ENCODE data around the gene LRP1. TPM values are rescaled to one million over a fixed set of nuclear protein-coding genes. Genes with fewer than 3 reads are reported as not detected.
A peak's percentile ranks its signal among the peaks of the same experiment; 100 is the strongest.

LRP1 gene
- total RNA-seq, 2 donors from 2014 or later: 117 to 119 TPM

DNA sequence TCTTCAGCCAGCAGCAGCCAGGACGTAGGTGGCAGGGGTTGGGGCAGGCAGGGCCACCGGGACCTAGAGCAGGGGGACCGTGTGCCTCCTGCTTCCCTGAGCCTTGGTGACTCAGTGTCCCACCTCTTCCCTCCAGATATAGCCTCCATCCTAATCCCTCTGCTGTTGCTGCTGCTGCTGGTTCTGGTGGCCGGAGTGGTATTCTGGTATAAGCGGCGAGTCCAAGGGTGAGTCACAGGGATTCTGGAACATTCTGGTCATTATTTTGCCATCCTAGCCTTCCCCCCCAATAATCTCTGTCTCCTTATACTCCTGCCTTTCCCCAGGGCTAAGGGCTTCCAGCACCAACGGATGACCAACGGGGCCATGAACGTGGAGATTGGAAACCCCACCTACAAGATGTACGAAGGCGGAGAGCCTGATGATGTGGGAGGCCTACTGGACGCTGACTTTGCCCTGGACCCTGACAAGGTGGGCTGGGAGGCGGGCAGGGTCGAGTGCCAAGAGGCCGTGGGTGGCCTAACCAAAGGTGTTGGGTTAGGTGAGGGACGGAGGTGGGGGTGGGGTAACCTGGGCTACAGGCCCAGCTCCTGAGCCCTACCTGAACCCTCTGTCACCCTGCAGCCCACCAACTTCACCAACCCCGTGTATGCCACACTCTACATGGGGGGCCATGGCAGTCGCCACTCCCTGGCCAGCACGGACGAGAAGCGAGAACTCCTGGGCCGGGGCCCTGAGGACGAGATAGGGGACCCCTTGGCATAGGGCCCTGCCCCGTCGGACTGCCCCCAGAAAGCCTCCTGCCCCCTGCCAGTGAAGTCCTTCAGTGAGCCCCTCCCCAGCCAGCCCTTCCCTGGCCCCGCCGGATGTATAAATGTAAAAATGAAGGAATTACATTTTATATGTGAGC is 83.8 kb downstream of the LRP1 start:
- DNase-seq (no peak), ATAC-seq (no peak)
- intact Hi-C loops (cut with DNase I, micrococcal nuclease): no loop called here

- intact Hi-C loops (cut with DNase I, micrococcal nuclease): no loop called here
- no peak for ATAC-seq
- DNase-seq: no peak
These were observed 84.4 kb downstream of the LRP1 start for GRCh38 chr12:57212701-57213057.

GRCh38 chr12:57213058-57213715 is 84.9 kb downstream of the LRP1 start:
- ATAC-seq (peak; percentile 81), DNase-seq (peak; percentile 82 to 87)
- intact Hi-C loops (cut with DNase I, micrococcal nuclease): no loop called here

DNA sequence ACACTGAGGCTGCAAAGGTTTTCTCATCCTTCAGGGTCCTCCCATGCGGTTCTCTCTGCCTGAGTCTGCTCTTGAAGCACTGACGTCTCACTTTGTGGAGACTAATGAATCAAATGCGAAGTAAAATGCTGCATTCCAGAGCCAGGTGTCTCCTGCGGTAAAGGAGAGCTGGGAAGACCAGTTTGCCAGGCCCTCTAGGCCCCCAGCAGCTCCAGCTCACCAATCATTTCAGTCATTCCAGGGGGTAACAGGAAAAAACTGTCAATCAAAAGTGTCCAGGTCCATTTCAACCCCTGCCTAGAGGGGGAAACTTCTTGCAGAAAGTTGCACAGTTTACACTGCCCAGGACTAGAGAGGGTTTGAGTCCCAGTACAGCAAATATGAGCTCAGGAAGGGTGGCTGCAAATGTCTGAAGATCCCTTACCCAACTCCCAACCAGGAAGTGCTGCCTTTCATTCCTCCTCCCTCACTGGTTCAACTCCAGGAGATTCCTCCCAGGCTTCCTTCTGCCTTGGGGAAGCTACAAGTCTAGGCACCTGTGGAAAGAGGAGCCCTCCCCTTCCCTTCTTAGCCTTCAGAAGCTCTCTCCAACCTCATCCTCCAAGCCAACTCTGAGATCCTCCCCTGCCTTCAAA is 85.6 kb downstream of the LRP1 start:
- no peak for DNase-seq
- ATAC-seq: peak; percentile 16
- intact Hi-C loops (cut with DNase I, micrococcal nuclease): no loop called here

DNA sequence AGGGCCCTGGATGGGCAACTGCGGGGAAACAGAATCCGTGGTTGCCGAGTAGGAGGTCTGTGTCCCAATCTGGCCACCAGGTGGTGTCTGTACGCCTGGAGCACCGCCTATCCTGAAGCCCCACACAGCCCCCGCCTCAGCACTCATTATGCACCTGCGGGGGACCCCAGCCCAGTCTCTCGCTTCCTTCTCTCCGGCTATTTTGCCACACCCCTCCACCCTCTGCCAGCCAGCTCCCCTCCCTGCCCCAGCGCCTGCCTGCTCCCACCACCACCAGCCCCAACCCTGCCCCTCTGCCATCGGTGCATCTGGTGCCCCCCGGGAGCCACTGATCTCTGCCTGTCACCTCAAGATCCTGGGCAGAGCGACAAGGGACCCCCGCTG is 86.1 kb downstream of the LRP1 start:
- ATAC-seq (peak; percentile 61), DNase-seq (peak; percentile 57 to 73)
- intact Hi-C loops (cut with DNase I, micrococcal nuclease): no loop called here

GRCh38 chr12:57215065-57215464 is 86.8 kb downstream of the LRP1 start:
- ATAC-seq: no peak
- DNase-seq: no peak
- intact Hi-C loops (cut with DNase I, micrococcal nuclease): no loop called here

DNA sequence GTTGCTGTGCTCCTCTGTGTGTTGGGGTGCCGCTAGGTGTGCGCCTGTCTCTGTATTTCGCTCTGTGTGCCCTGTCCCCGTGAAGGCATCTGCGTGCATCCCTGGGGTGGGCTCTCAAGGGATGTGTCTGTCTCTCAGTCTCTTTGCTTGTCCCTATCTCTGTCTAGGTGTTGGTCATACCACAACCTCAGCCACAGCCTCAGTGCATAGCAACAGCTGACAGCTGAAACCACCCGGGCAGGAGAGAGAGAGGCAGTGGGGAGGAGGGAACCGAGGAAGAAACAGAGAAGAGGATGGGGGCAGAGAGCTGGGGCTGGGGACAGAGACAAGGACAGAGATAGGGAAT is 87.4 kb downstream of the LRP1 start:
- no peak for ATAC-seq
- no peak for DNase-seq
- intact Hi-C loops (cut with DNase I, micrococcal nuclease): no loop called here

DNA sequence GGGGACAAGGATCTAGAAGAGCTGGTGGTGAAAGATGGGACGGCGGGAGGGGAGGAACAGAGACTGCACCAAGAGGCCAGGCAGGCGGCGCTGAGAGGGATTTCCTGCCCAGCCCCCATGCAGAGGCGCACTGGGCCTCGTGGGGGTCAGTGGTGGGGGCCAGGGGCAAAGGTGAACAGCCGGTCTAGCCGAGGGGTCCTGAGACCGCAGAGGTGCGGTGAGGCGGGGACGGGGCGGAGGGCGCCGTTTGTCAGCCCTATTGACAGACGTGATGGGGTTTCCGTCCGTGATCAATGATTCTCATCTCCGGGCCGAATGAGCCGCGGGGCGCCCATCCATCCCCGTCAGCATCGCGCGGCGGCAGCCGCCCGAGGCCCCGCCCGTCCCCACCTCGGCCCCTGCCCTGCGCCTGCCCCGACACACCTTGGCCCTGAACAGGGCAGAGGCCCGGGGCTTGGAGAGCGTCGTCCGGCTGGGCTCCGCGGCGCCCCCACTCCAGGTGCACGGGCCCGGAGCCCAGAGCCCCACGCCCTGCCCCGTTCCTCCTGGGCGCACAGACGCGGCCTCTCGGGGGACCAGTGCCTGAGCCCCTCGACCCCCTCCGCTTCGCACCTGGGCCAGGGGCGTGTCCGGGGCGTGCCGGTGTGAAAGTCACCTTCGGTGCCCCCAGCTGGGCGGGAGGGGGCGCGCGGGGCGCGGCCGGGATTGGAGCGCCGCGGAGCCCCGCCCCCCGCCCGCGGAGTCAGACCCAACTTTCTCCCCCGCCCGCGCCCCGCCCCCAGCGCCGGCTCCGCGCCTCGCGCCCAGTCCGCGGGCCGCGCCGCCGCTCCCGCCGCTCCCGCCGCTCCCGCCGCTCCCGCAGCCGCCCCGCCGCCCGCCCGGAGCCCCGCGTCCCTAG is 88.0 kb downstream of the LRP1 start, which contains the start of gene NXPH4:
NXPH4 (plus strand) TSS at position 781 of the 898 bp plus-strand sequence. CDS start 176 bp downstream, outside the sequence.
- ATAC-seq (peak; percentile 10), DNase-seq (peak in 1 of 2 donors; percentile 63)
- intact Hi-C loops (cut with DNase I, micrococcal nuclease): no loop called here

DNA sequence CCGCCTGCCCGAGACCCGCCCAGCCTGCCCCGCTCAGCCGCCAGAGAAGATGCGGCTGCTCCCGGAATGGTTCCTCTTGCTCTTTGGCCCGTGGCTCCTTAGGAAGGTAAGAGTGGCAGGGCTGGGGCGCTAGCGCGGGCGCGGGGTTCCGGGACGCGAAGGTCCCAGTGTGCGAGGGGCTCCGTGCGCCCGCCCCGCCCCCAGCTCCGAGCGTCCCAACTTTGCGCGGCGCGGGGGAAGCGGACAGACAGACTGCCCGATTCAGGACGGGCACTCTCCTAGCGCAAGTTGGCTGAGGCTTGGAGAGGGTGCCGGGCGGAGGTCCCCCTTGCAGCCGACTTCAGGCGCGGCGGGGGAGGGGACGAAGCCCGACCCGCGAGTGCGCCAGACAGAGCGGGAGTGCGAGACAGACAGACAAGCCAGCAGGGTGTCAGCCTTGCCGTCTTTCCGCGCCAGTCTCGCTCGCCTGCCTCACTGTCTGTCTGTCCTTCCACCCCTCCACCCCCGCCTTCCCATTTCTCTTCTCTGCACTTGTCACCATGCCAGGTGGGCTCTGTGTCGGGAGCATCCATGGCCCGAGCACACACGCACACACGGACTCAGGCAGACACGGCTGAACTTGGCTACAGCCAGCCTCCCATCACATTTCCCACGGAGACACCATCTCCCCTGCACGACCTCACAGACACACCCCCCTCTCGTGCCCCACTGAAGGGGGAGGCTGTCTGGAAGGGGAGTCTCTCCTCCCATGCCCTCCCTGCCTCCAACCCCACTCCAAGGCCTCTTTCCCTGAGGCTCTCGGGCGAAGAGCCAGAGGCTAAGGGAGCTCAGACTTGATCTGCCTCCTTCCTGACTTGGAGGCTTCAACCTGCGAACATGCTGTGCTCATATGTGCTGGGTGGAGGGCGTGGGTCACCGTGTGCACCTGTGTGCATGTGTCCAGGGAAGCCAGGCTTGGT is 88.9 kb downstream of the LRP1 start:
- no peak for ATAC-seq
- no peak for DNase-seq
- intact Hi-C loops (cut with DNase I, micrococcal nuclease): no loop called here

DNA sequence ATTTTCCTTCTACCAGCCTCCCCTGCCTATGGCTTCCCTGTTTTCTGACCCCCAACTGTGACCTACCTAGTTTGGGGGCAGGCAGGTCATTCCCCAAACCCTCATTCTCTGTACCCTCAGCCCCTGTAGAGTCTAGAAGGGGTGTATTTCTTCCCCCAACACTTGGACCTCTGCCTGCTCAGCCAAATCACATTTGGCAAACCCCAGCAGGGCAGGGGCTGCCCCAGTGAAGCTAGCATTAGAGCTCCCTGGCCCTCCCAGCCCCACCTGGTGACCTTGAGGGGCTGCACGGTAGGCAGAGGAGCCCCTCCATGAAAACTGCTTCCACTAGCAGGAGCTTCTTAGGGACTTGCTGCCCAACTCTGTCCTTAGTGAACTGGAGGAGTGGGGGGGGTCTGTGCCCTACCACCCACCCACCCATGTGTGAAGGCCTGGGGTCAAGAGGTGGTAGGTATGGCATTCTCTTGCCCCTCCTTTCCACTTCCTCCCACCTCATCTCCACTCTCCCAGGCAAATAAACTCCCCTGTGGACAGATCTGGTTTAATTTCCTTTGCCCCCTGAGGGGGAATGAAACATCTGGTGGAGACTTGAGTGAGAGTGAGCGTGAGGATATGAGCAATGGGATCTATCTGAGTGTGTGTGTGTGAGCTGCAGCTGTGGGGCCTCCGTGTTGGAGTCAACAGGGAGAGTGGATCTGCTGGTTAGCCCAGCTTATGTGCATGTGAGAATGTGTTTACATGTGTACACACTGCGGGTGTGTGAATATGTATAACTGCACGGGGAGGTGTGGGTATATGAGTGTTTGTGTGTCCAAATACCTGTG is 90.0 kb downstream of the LRP1 start:
- ATAC-seq (no peak), DNase-seq (no peak)
- intact Hi-C loops (cut with DNase I, micrococcal nuclease): no loop called here

- no peak for ATAC-seq
- DNase-seq: no peak
- intact Hi-C loops (cut with DNase I, micrococcal nuclease): no loop called here
These were observed 91.1 kb downstream of the LRP1 start for GRCh38 chr12:57219205-57219992.

DNA sequence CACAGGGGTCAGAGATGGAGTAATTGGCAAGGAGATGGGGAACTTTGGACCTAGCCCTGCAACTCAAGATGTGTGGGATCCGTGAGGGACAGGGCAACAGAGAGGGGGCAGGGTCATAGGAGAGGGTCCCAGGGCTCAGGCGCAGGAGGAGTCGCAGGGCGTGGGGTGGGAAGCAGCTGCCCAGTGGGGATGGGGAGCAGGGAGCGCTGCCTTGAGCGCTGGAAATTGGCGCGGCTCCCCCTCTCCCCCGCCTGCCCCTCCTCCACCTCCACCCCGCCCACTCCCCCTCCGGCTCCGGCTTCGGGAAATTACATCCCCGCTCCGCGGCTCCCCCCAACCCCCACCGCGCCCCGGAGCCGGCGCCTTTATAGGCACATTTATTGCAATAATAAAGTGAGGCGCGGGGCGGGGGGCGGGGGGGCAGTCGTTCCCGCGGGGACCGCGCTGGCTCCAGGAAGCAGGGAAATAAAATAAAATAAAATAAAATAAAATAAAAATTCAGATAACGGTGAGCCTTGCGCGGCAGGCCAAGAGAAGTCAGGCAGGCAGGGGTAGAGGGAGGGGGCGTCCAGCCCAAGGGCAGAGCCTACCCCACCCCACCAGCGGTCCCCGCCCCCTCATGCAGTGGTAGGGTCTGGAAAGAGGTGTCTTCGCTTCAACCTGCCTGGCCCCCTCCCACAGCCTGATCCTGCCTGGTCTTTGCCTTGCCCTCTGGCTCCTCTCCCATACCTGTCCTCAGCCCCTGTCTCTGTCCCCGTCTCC is 91.9 kb downstream of the LRP1 start:
- intact Hi-C loops (cut with DNase I, micrococcal nuclease): no loop called here
- ATAC-seq (no peak), DNase-seq (no peak)

DNA sequence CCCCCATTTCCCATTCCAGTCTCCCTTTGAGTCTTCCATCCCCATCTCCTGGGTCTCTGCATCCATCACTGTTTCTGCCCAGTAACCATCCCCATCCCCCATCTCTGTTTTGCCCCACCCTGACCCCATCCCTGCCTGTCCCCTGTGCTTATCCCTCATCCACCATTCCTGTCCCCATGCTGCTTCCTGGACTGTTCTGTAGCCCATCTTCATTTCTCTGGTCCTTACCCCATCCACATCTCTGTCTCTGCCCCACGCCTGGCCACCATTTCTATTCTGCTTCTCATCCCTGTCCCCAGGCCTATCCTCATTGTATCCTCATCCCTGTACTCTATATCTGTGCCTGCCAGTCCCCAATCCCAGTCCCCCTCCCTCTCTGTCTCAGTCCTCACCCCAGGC is 92.5 kb downstream of the LRP1 start:
- DNase-seq (no peak), ATAC-seq (no peak)
- intact Hi-C loops (cut with DNase I, micrococcal nuclease): no loop called here

- intact Hi-C loops (cut with DNase I, micrococcal nuclease): no loop called here
- DNase-seq (no peak), ATAC-seq (no peak)
These were observed 93.1 kb downstream of the LRP1 start for GRCh38 chr12:57221169-57221917.

Measured in left colon (tissue), 2 donors.